ENCODE data around the gene EXOSC1. TPM values are rescaled to one million over a fixed set of nuclear protein-coding genes. Genes with fewer than 3 reads are reported as not detected.

The EXOSC1 gene
- polyA plus RNA-seq, 1 of the 3 experiments (the other 2 are of a cell fraction), result 49.0 TPM

DNA sequence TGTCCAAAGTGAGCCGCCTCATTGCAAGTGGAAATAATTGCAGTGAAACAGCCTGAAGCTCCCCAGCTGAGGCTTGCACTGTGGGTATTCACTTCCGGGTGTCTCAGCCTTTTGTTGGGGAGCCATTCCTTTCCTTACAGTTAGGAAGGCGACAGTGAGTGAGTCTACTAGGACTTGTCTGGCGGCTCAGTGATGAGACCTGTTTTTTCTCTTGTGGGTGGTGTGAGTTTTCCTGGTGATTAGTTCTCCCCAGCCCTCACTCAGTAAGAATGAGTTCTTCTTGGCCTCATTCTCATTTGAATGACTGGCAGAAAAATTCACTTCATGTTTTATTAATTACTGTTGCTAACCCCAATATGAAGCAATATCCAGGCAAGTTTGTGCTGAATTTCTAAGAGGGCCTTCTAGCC lies 17.2 kb downstream of the EXOSC1 start:
- no peaks in the 10 kb centered on the region for H3K9me3 ChIP-seq
- peak overlapping the region; percentile 69 to 93; a peak in 3 of 4 replicates for H3K27ac ChIP-seq (ENCODE audit: low read depth in 2 of 2, low read length in 1 of 2)
- H3K4me1 ChIP-seq (ENCODE audit: control insufficient read depth in 1 of 2, insufficient read depth in 2 of 2, low read depth in 1 of 2, low read length in 1 of 2), result peaks cover 14 to 22% of the 10 kb centered on the region in 2 experiments; a peak in 3 of 4 replicates
- H3K4me3 ChIP-seq (ENCODE audit: low read depth in 2 of 2, low read length in 1 of 2), result peak overlapping the region; percentile 61 to 99
- TF ChIP-seq JUND (IDR thresholded peaks at IDR 0.05) (no peak), ELF1 (IDR thresholded peaks at IDR 0.05) (0 out of 2 replicates have a peak, but pooled peaks have one; percentile 32), POLR2AphosphoS5 (IDR thresholded peaks at IDR 0.05; ENCODE audit: low read depth, low read length) (peak; percentile 33; the same call in 1 of the 2 replicates)
- WGBS (ENCODE audit: low lambda C conversion rate), result 53% methylated on average over 4 of the region's 4 CpGs
- H3K9me2 ChIP-seq, result no peaks in the 10 kb centered on the region
- peaks cover 29 to 42% of the 10 kb centered on the region in 2 experiments for H3K36me3 ChIP-seq (replicated peaks in 1 of 2; ENCODE audit: control insufficient read depth in 1 of 2, insufficient read depth in 2 of 2, low read length in 1 of 2)
- peaks cover 52% of the 10 kb centered on the region for H3F3A ChIP-seq (replicated peaks; ENCODE audit: insufficient read depth)
- peak overlapping the region; percentile 93 for H3K9ac ChIP-seq
- POLR2A ChIA-PET, result no interaction called here
- peaks cover 16% of the 10 kb centered on the region for H4K20me1 ChIP-seq (ENCODE audit: insufficient read depth)
- H3K27me3 ChIP-seq (ENCODE audit: insufficient read depth), result no peaks in the 10 kb centered on the region
- H3K4me2 ChIP-seq, result peak overlapping the region; percentile 94
- no peak for DNase-seq
- H3K79me2 ChIP-seq (ENCODE audit: insufficient read depth), result peaks cover 68% of the 10 kb centered on the region
- H2AFZ ChIP-seq (ENCODE audit: low read depth), result no peak overlapping the region; the same call in 1 of the 2 replicates
- CTCF ChIA-PET, result interaction anchor here (1.2 to 1.5 kb wide), 2 partner anchors 22 to 28 kb away, joined by 4 to 6 read pairs; no protein-coding TSS in a partner anchor

DNA sequence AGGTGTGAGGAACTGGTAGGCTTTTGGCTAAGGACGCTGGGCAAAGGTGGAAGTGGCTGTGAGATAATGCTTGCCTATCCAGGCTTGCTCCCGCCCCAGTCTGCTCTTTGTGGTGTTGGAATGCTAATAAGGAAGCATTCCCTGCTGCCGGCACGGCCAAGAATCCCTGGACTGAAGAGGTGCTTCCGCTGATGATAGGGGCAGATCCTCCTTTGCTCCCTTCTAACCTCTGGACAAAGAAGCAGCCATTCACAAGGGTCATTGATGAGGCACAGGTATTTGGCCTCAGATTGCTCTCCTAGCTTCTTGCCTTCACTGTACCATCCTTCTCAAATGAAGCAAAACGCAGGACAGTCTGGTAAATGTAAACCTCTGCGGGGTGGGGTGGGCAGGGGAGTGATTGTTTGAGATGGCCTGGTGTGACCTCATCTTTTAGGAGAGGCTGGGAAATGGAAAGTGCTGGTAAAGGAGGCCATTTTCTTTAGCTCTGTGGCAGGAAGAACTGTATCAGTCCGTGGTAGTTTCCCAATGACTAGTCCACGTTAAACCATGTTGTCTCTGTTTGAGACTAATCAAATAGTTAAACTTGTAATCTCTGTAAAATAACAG lies 18.1 kb downstream of the EXOSC1 start:
- peaks cover 16% of the 10 kb centered on the region for H4K20me1 ChIP-seq (ENCODE audit: insufficient read depth)
- no peaks in the 10 kb centered on the region for H3K27me3 ChIP-seq (ENCODE audit: insufficient read depth)
- peak overlapping the region; percentile 69 to 93 for H3K27ac ChIP-seq (ENCODE audit: low read depth in 2 of 2, low read length in 1 of 2)
- POLR2A ChIA-PET, result no interaction called here
- H3K9me3 ChIP-seq, result no peaks in the 10 kb centered on the region
- H2AFZ ChIP-seq (ENCODE audit: low read depth), result no peak overlapping the region
- peak overlapping the region; percentile 93 for H3K9ac ChIP-seq
- no peaks in the 10 kb centered on the region for H3K9me2 ChIP-seq
- TF ChIP-seq YY1 (IDR thresholded peaks at IDR 0.05; ENCODE audit: low read depth) (peak; percentile 62; the same call in 1 of the 2 replicates), TAF1 (IDR thresholded peaks at IDR 0.05; ENCODE audit: borderline replicate concordance, low read depth, low read length) (no peak)
- DNase-seq, result peak; percentile 33
- peak overlapping the region; percentile 94 for H3K4me2 ChIP-seq
- 8% methylated on average over 9 of the region's 9 CpGs for WGBS (ENCODE audit: low lambda C conversion rate)
- H3K4me1 ChIP-seq (ENCODE audit: control insufficient read depth in 1 of 2, insufficient read depth in 2 of 2, low read depth in 1 of 2, low read length in 1 of 2), result peaks cover 14 to 28% of the 10 kb centered on the region in 2 experiments; a peak in 3 of 4 replicates
- peak overlapping the region; percentile 61 to 99 for H3K4me3 ChIP-seq (ENCODE audit: low read depth in 2 of 2, low read length in 1 of 2)
- peaks cover 68% of the 10 kb centered on the region for H3K79me2 ChIP-seq (ENCODE audit: insufficient read depth)
- H3K36me3 ChIP-seq (replicated peaks in 1 of 2; ENCODE audit: control insufficient read depth in 1 of 2, insufficient read depth in 2 of 2, low read length in 1 of 2), result peaks cover 26 to 39% of the 10 kb centered on the region in 2 experiments
- CTCF ChIA-PET, result interaction anchor here (1.0 to 1.5 kb wide), 3 partner anchors 10 to 27 kb away, joined by 3 to 6 read pairs (median 4); no protein-coding TSS in a partner anchor
- peaks cover 56% of the 10 kb centered on the region for H3F3A ChIP-seq (replicated peaks; ENCODE audit: insufficient read depth)

DNA sequence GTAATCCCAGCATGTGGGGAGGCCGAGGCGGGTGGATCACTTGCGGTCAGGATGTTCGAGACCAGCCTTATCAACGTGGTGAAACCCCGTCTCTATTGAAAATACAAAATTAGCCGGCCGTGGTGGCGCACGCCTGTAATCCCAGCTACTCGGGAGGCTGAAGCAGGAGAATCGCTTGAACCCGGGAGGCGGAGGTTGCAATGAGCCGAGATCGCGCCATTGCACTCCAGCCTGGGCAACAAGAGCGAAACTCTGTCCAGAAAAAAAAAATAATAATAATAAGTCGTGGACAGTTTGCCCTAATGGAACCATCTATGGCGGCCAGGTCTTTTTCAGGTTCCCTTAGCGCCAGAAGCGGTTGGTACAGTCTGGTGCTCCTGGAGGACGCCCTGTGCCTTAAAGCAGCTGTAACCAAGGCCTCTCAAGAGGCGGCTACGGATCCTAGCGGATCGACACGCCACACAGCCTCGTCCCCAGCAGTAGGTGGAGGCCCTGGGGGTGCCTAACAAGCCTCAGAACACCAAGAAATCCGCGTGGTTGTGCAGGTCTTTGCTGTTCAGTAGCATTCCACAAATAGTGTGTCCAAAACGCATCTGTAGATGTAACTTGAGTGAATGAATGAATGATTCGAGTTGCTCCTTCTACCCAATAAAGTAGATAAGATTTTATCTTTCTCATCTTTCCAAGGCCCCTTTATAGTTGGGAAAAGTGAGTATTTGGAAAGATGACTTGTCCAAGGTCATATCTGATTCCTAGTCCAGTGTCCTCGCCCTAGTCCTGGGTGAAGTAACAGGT lies 18.8 kb downstream of the EXOSC1 start:
- H3K9me2 ChIP-seq, result no peaks in the 10 kb centered on the region
- CTCF ChIA-PET, result interaction anchor here (1.0 to 1.5 kb wide), 2 partner anchors 11 to 20 kb away, joined by 3 to 6 read pairs; no protein-coding TSS in a partner anchor
- 3% methylated on average over 33 of the region's 34 CpGs for WGBS (ENCODE audit: low lambda C conversion rate)
- peaks cover 72% of the 10 kb centered on the region for H3K79me2 ChIP-seq (ENCODE audit: insufficient read depth)
- H3K4me2 ChIP-seq, result peak overlapping the region; percentile 94
- H3K36me3 ChIP-seq (replicated peaks in 1 of 2; ENCODE audit: control insufficient read depth in 1 of 2, insufficient read depth in 2 of 2, low read length in 1 of 2), result peaks cover 24 to 36% of the 10 kb centered on the region in 2 experiments
- H3K27ac ChIP-seq (ENCODE audit: low read depth in 2 of 2, low read length in 1 of 2), result peak overlapping the region; percentile 69 to 93
- no peaks in the 10 kb centered on the region for H3K9me3 ChIP-seq
- peaks cover 14 to 28% of the 10 kb centered on the region in 2 experiments; a peak in 3 of 4 replicates for H3K4me1 ChIP-seq (ENCODE audit: control insufficient read depth in 1 of 2, insufficient read depth in 2 of 2, low read depth in 1 of 2, low read length in 1 of 2)
- H3K4me3 ChIP-seq (ENCODE audit: low read depth in 2 of 2, low read length in 1 of 2), result peak overlapping the region; percentile 61 to 99
- H4K20me1 ChIP-seq (ENCODE audit: insufficient read depth), result peaks cover 16% of the 10 kb centered on the region
- no peaks in the 10 kb centered on the region for H3K27me3 ChIP-seq (ENCODE audit: insufficient read depth)
- H2AFZ ChIP-seq (ENCODE audit: low read depth), result peak overlapping the region; percentile 27; the same call in 1 of the 2 replicates
- POLR2A ChIA-PET, result no interaction called here
- H3K9ac ChIP-seq, result peak overlapping the region; percentile 93
- peaks cover 59% of the 10 kb centered on the region for H3F3A ChIP-seq (replicated peaks; ENCODE audit: insufficient read depth)
- no peak for TF ChIP-seq EZH2phosphoT487 (IDR thresholded peaks at IDR 0.05; ENCODE audit: borderline replicate concordance, low read depth)
- TF ChIP-seq, protein P1, sequence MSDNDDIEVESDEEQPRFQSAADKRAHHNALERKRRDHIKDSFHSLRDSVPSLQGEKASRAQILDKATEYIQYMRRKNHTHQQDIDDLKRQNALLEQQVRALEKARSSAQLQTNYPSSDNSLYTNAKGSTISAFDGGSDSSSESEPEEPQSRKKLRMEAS (IDR thresholded peaks at IDR 0.05; ENCODE audit: low read depth), result 0 out of 2 replicates have a peak, but pooled peaks have one; percentile 16
- TF ChIP-seq FOXM1 (IDR thresholded peaks at IDR 0.05; ENCODE audit: low read depth), result no peak
- TF ChIP-seq JUND (IDR thresholded peaks at IDR 0.05), result no peak
- TF ChIP-seq TEAD4 (IDR thresholded peaks at IDR 0.05; ENCODE audit: borderline replicate concordance, insufficient read depth), result no peak
- TF ChIP-seq MEF2A (IDR thresholded peaks at IDR 0.05; ENCODE audit: borderline replicate concordance, low read depth), result no peak
- no peak for DNase-seq
